ENCODE results near the gene DGKA. TPM values are rescaled to one million over a fixed set of nuclear protein-coding genes. Genes with fewer than 3 reads are reported as not detected.
"Not testable (repeated sequence)": the region's sequence is repeated elsewhere in the genome, so short reads cannot be mapped to it uniquely, and the experiment has no call there.

The DGKA gene
- total RNA-seq, 2 experiments from 2014 or later = 301 to 312 TPM

DNA sequence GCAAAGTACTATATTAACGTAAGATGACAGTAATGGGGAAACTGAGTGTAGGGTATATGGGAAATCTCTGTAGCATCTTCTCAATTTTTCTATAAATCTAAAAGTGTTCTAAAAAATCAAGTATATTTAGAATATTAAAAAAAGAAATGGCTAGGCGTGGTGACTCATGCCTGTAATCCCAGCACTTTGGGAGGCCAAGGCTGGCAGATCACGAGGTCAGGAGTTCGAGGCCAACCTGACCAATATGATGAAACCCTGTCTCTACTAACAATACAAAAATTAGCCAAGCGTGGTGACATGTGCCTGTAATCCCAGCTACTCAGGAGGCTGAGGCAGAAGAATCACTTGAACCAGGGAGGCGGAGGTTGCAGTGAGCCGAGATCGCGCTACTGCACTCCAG lies 7.3 kb upstream of the DGKA start:
- not testable (repeated sequence) for H3K4me3 Mint-ChIP-seq

DNA sequence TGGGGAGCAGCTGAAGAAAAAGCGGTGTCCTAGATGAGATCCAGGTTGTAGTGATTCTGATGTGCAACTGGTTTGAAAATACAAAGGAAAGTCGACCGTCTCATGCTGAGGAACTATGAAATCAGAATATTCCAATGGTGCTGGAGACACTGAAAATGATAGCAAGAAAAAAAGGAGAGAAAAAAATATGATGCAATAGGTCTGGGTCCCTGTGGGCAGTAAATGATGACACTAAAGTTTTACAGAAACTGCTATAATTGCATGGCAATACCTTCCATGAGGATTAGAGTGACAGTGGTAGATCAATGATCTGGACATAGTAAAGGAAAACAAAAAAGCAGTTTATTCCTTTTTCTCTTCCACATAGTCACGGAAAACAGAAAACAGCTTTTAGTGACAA lies 5.6 kb upstream of the DGKA start:
- peak overlapping the region; percentile 98 for H3K27ac Mint-ChIP-seq
- CTCF ChIA-PET = interaction anchor here (0.5 to 8.0 kb wide), 14 partner anchors 9 to 224 kb away, joined by 3 to 121 read pairs (median 5); partner anchors contain the start of genes CD63, DNAJC14, ORMDL2 and RAB5B
- ATAC-seq (no peak), DNase-seq (no peak)
- no peaks in the 10 kb centered on the region for H3K9me3 Mint-ChIP-seq (ENCODE audit: low read depth)
- no peaks in the 10 kb centered on the region for H3K27me3 Mint-ChIP-seq
- H3K4me3 Mint-ChIP-seq = peak overlapping the region; percentile 96
- peaks cover 44% of the 10 kb centered on the region for H3K4me1 Mint-ChIP-seq
- H3K36me3 Mint-ChIP-seq = peaks cover 34% of the 10 kb centered on the region

More for the DNA sequence above, 7.3 kb upstream of the DGKA start:
- CTCF ChIA-PET = interaction anchor here (0.7 kb wide), 1 partner anchor 100 kb away, joined by 3 read pairs; no protein-coding TSS in a partner anchor
- H3K27ac Mint-ChIP-seq = peak overlapping the region; percentile 44
- not testable (repeated sequence) for H3K9me3 Mint-ChIP-seq (ENCODE audit: low read depth); H3K27me3 Mint-ChIP-seq; DNase-seq; ATAC-seq
- peaks cover 34% of the 10 kb centered on the region for H3K36me3 Mint-ChIP-seq
- peaks cover 30% of the 10 kb centered on the region for H3K4me1 Mint-ChIP-seq

DNA sequence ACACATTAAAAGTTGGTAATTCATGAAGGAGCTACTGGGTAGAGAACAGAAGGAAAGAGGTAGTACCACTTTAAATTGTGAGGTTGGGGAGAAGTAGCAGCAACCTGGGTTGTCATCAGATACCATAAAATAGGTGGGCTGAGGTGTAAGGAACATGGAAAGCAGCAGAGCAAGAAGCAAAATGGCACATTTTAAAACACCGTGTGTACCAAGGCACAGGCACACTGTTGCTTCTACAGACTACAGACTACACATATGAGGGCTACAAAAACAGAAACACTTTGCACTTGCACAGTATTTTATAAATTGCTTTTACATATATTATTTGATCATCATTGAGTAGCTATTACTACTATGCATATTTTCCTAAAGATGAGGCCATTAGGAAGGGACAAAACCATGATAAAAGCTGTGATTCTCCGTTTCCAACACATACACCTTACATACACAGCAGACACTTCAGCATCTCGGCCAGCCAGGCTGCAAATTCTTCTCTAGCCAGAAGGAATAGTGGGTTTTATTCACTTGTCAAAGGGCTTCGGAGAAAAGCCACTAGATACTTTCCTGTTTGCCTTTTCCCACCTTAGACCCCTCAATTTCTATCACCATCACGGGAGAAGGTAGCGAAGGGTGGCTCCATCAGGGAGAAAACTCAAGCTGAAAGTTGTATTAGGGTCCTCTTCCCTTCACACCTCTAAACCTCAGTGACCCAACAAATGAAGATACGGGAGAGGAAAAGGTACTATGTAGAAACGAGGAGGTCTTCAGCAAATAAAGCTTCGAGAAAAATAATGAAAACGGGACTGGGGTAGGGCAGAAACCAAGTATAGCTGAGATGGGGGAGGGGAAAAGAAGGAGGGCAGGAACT lies 4.9 kb upstream of the DGKA start:
- CTCF ChIA-PET = interaction anchor here (0.6 to 8.0 kb wide), 17 partner anchors 10 to 206 kb away, joined by 3 to 121 read pairs (median 4); partner anchors contain the start of genes CD63, DNAJC14, ERBB3 and RAB5B
- Mint-ChIP-seq H3K27me3 (no peaks in the 10 kb centered on the region), H3K36me3 (peaks cover 33% of the 10 kb centered on the region), H3K9me3 (ENCODE audit: low read depth) (no peaks in the 10 kb centered on the region), H3K27ac (peak overlapping the region; percentile 98), H3K4me3 (peak overlapping the region; percentile 96), H3K4me1 (peaks cover 47% of the 10 kb centered on the region)
- ATAC-seq = no peak
- peak; percentile 47 for DNase-seq

DNA sequence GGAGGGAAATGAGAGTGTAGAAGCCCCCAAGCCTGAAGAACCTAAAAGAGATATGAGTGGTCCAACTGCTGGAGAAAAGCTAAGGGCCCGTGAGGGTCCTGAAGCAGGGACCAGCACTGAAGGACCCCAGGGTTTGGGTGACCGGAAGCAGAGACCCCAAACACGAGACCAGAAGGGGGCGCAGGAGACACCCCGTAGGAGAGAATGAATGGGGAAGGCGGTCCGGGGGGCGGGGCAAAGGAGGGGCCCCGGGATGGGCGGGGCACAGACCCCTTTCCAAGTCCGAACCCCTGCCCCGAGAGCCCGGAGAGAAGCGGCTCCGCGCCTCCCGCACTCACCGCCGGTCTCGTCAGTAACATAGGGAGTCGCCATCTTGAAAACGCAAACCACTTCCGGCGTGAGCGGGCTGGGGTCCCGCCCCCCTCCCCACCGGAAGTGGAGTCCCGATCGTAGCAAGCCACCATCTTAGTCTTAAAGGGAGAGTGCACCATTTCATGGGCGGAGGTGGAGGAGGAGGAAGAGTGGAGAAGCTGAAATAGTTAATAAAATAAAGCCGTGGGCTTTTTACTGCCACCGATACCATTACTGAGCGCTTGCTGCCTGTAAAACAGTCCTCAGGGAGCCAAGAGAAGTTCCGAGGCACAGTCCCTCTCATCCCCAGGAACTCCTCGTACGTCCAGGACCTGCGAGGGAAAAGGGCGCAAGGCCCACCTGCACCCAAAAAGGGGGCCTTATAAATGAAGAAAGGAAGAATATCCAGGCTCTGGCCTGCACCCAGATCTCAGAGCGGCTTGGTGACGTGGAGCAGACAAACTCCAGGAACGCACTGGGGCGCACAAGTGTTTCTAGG lies 4.0 kb upstream of the DGKA start:
- H3K4me1 Mint-ChIP-seq = peaks cover 44% of the 10 kb centered on the region
- CTCF ChIA-PET = interaction anchor here (0.6 to 8.0 kb wide), 20 partner anchors 10 to 207 kb away, joined by 3 to 121 read pairs (median 4); partner anchors contain the start of genes CD63, DNAJC14, ERBB3 and ORMDL2
- peak overlapping the region; percentile 96 for H3K4me3 Mint-ChIP-seq

DNA sequence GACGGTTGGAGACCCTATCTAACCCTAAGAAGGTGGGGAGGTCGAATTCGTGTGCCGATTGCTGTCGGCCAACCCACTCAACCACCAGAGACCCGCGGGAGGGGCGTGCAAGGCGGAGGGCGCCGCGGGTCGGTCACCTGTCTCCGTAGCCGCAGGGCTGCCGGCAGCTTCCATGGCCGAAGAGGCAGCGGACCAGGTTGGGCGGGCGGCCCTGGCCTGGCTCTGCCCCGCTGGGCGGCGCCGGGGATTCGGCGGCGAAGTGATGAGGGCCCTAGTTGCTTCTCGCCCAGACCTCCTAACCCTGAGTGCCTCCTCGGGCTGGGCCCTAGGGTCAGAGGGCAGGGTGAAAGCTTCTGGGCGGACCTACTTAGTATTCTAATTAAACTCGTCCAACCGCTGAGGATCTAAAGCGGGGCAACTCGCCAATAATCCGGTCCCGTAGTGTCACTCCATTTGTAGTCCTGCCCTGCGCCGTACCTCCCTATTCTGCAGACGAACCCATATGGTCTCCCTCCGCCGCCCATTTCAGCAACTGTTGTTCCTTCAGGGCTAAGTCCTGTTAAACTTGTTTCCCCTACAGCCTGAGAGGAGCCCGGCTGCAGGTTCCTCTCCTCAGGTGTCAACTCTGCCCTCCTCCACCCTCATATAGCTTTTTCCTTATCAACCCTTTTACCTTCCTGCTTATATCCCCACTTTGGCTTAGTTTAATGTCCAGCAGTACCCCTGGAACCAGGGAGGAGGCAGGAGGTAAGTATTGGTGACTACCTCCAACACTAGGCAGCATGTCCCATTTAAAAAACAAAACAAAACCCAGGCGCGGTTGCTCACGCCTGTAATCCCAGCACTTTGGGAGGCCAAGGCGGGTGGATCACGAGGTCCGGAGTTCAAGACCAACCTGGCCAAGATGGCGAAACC lies 3.1 kb upstream of the DGKA start, which contains the start of gene PYM1:
TSS of gene PYM1 (minus strand) at position 307 of the 915 bp plus-strand sequence. CDS start at position 174, 133 bp downstream.
- peak within 1 kb of the TSS; percentile 96 for H3K4me3 Mint-ChIP-seq
- ATAC-seq (peak; percentile 52), DNase-seq (peak; percentile 93)

More for the DNA sequence above, 4.0 kb upstream of the DGKA start:
- Mint-ChIP-seq H3K27ac (peak overlapping the region; percentile 98), H3K9me3 (ENCODE audit: low read depth) (no peaks in the 10 kb centered on the region), H3K27me3 (no peaks in the 10 kb centered on the region), H3K36me3 (peaks cover 36% of the 10 kb centered on the region)
- ATAC-seq (peak; percentile 48), DNase-seq (peak; percentile 97)

DNA sequence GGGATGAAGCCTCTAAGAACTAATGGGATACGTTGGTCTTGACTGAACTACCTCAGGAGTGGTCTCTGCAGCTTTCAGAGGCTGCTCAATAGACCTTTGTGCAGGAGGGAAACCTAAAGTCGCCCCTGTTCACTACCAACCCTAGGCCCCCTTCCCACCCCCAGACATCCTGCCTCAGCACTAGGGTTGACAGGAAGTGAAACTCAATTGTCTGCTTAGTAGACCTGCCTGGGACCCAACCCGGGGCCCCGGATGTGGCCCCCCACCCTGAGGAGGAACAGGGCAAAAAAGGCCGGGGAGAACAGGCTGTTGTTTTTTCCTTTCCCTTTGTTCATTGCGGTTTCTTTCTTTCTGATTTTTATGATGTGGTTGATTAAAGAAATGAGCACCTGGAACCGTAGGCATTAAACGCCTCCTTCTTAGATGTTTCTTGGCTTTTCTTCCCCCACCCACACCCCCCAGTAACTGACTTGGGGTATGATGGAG lies 1.6 kb upstream of the DGKA start:
- H3K27me3 Mint-ChIP-seq = no peaks in the 10 kb centered on the region
- ATAC-seq (peak; percentile 42), DNase-seq (peak; percentile 93)
- H3K36me3 Mint-ChIP-seq = peaks cover 37% of the 10 kb centered on the region
- peaks cover 54% of the 10 kb centered on the region for H3K4me1 Mint-ChIP-seq
- peak overlapping the region; percentile 98 for H3K27ac Mint-ChIP-seq
- CTCF ChIA-PET = interaction anchor here (0.6 to 8.0 kb wide), 9 partner anchors 10 to 190 kb away, joined by 3 to 121 read pairs (median 17); partner anchors contain the start of genes DNAJC14, ORMDL2 and SARNP
- H3K9me3 Mint-ChIP-seq (ENCODE audit: low read depth) = no peaks in the 10 kb centered on the region
- peak overlapping the region; percentile 96 for H3K4me3 Mint-ChIP-seq

More for the DNA sequence above, 3.1 kb upstream of the DGKA start, which contains the start of gene PYM1:
- Mint-ChIP-seq H3K27me3 (no peaks in the 10 kb centered on the region), H3K9me3 (ENCODE audit: low read depth) (no peaks in the 10 kb centered on the region), H3K4me1 (peaks cover 44% of the 10 kb centered on the region), H3K27ac (peak within 1 kb of the TSS; percentile 98), H3K36me3 (peaks cover 36% of the 10 kb centered on the region)
- CTCF ChIA-PET = interaction anchor here (0.5 to 8.0 kb wide), 11 partner anchors 12 to 198 kb away, joined by 3 to 121 read pairs (median 5); partner anchors contain the start of genes CD63, DNAJC14, ORMDL2 and SARNP

DNA sequence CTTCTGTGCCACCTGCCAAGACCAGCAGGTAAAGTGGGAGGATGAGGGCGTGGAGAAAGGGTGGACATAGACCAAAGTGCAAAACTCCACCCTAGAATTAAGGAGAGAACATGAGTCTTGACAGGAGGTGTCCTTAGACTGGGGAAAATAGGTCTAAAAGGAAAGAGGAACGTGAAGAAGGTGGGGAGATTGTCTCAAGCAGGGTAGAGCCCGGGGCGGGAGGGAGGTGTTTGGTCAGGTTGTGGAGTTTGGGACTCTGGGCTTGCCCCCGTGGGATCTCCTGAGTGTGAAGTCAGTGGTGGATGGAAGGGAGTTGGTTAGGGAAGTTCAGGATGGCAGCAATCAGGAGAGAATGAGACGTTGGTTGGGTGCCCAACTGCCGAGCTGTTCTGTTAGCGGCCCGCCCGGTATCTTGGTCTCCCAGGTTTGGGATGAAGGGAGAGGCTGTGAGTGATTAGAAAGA lies 386 bp downstream of the DGKA start:
- CTCF ChIA-PET = interaction anchor here (1.1 to 8.0 kb wide), 6 partner anchors 8 to 192 kb away, joined by 3 to 121 read pairs (median 13); partner anchors contain the start of genes DNAJC14, ORMDL2 and SARNP
- Mint-ChIP-seq H3K9me3 (ENCODE audit: low read depth) (no peaks in the 10 kb centered on the region), H3K27ac (peak overlapping the region; percentile 98), H3K4me3 (peak overlapping the region; percentile 96), H3K4me1 (peaks cover 62% of the 10 kb centered on the region), H3K36me3 (peaks cover 38% of the 10 kb centered on the region), H3K27me3 (no peaks in the 10 kb centered on the region)
- no peak for ATAC-seq
- DNase-seq = no peak

DNA sequence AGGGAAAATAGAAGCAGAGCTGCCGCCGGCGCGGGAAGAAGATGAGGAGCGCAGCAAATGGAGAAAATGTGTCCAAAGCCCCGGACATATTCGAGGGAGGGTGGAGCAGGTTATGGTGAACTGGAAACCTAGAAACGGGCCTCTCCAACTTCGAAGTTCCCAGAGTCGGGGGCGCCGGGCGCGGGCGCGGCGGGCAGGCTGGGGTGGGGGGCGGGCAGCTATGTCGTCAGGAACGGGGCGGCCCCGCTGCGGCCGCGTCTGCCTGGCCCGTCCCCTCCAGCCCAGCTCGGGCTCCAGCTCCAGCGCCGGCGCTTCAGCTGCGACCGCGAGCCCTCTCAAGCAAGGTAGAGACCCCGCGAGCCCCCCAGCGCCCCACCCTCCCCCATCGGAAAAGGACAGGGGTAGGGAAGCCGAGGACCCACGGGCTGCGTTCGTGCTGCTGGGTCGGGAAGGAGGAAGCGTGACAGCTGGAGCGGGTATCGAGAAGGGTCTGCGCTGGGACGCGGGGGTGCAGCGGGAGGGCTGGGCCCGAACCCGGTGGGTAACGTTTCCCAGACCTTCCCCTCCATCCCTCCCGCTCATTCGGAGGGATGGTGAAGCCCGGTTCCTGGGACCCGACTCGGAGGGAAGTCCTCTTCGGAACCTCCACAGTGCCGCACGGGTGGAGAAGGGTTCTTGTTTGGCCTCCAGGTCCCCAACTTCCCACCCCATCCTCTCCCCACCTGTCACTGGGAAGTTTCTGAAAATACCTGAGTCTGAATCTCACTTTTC lies 1.0 kb downstream of the DGKA start:
- Mint-ChIP-seq H3K4me1 (peaks cover 68% of the 10 kb centered on the region), H3K27ac (peak overlapping the region; percentile 98), H3K9me3 (ENCODE audit: low read depth) (no peaks in the 10 kb centered on the region), H3K4me3 (peak overlapping the region; percentile 96), H3K27me3 (no peaks in the 10 kb centered on the region), H3K36me3 (peaks cover 40% of the 10 kb centered on the region)
- ATAC-seq (no peak), DNase-seq (peak; percentile 62)
- CTCF ChIA-PET = interaction anchor here (1.1 to 8.0 kb wide), 6 partner anchors 8 to 193 kb away, joined by 5 to 121 read pairs (median 13); partner anchors contain the start of genes DNAJC14, ORMDL2, RAB5B and SARNP

DNA sequence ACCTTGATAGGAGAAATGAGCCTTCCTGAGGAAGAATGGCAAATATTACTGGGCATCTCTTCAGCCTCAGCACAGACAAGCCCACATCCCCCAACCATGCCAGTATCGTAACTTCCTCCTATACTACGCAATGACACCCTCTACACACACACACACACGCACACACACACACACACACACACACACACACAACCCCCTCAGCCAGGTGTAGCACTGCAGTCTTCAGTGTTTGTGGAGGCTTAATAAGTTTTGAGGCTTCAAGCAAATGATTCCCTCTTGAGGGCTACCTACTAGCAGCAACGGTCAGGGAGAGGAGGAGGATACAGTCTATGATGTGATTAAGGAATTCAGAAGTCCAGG lies 1.6 kb downstream of the DGKA start:
- H3K4me1 Mint-ChIP-seq = peaks cover 74% of the 10 kb centered on the region
- ATAC-seq (no peak), DNase-seq (peak; percentile 71)
- peak overlapping the region; percentile 98 for H3K27ac Mint-ChIP-seq
- H3K27me3 Mint-ChIP-seq = no peaks in the 10 kb centered on the region
- peaks cover 42% of the 10 kb centered on the region for H3K36me3 Mint-ChIP-seq
- H3K4me3 Mint-ChIP-seq = peak overlapping the region; percentile 96
- CTCF ChIA-PET = interaction anchor here (0.6 to 7.8 kb wide), 9 partner anchors 10 to 257 kb away, joined by 3 to 66 read pairs (median 4); partner anchors contain the start of genes DNAJC14, RAB5B and SMARCC2
- H3K9me3 Mint-ChIP-seq (ENCODE audit: low read depth) = no peaks in the 10 kb centered on the region

DNA sequence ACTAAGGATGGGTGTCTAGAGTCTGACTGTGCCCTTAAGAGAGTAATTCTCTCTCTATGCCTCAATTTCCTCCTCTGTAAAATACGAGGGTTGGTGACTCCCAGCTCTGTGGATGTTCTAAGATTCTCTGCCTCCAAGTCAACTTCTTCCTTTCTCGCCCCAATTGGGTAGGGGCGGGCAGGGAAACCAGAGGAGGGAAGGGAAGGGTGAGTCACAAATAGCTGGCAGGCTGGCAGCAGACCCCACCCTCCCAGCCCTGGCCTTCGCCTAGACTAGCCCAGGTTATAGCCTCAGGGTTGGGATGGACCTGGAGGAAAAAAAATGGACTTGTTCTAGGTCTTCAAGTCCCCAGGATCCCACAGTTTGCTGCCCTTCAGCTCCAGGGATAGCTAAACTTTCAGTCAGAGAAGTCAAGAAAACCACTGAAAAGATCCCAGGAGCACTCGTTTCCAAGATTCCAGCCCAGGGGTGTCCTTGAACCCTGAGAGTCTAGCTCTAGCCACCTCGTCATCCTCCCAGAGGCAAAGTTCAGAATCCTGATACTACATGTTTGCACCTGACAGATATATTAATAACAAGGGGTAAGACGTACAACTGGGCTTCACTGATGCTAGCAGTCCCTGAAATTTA lies 2.3 kb downstream of the DGKA start:
- H3K4me1 Mint-ChIP-seq = peaks cover 77% of the 10 kb centered on the region
- no peaks in the 10 kb centered on the region for H3K27me3 Mint-ChIP-seq
- ATAC-seq (no peak), DNase-seq (no peak)
- CTCF ChIA-PET = interaction anchor here (0.6 to 7.8 kb wide), 12 partner anchors 11 to 256 kb away, joined by 3 to 66 read pairs (median 4); partner anchors contain the start of genes DNAJC14, RAB5B and SMARCC2
- H3K36me3 Mint-ChIP-seq = peaks cover 48% of the 10 kb centered on the region
- peak overlapping the region; percentile 98 for H3K27ac Mint-ChIP-seq
- peak overlapping the region; percentile 96 for H3K4me3 Mint-ChIP-seq
- H3K9me3 Mint-ChIP-seq (ENCODE audit: low read depth) = no peaks in the 10 kb centered on the region

Data from activated CD8-positive, alpha-beta memory T cell treated with anti-CD3 and anti-CD28 coated beads, Interleukin-2, amount 10 ng/mL, durations not matched to agents 7 days and 5 days (primary cell).